NT2/D1 (cell line): ENCODE measurements around the gene SUPT5H.

Source experiments
- SUZ12 ChIP-seq: IDR thresholded peaks from 2 replicates; pipeline ENCODE4 v1.6.1; 2011; ENCODE audit not compliant: insufficient read length, insufficient read depth; ENCODE audit errors: extremely low read depth
- YY1 ChIP-seq: IDR thresholded peaks from 2 replicates; pipeline ENCODE4 v1.6.1; 2011; ENCODE audit not compliant: insufficient read length, insufficient read depth
- ZNF274 ChIP-seq: IDR thresholded peaks from 2 replicates; pipeline ENCODE4 v1.6.1; 2011; ENCODE audit warnings: mild to moderate bottlenecking, low read depth, low read length

GRCh38 chr19:39506598-39506943 lies 61.2 kb downstream of the SUPT5H start:
- TF ChIP-seq ZNF274 (no peak), YY1 (no peak), SUZ12 (no peak)
